ENCODE data around the gene MOXD1.

MOXD1 gene

DNA sequence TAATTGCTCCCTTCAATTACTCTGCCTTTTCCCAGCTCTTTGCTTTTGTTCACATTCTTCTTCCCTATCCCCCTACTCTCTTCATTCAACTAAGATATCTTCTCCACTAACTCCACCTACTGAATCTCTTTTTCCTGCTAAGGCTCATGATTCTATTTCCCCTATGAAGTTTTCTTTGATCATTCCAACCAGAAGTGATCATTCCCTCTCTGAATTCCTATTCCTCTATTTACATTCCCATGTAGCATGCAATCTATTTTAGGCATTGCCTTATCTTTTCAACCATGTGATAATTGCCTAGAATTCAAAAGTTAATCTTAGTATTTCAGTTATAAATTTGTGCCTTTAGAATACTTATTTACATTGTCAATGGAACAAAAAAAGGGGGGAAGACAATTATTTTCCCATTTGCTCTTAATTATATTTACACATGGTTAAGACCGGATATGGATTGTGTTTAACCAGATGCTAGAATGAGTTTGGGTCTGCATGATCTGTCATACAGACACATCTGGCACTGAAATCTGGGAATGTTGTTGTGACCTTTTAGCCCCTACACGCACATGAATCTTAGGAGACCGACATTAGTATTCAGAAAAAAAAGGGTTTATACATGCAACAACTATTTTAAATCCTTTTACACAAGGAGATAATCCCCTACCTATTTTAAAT lies 20.8 kb downstream of the MOXD1 start:
- no peaks in the 10 kb centered on the region for H3K79me2 ChIP-seq
- H3K9me3 ChIP-seq (ENCODE audit: control insufficient read depth, low read length): no peaks in the 10 kb centered on the region
- H3K9ac ChIP-seq: no peak overlapping the region
- H3K36me3 ChIP-seq (ENCODE audit: control insufficient read depth, insufficient read depth, low read length): no peaks in the 10 kb centered on the region
- H3K4me1 ChIP-seq: no peaks in the 10 kb centered on the region
- no peak overlapping the region for H2AFZ ChIP-seq
- no peak for TF ChIP-seq CTCF (IDR thresholded peaks at IDR 0.05)
- H3K4me3 ChIP-seq (ENCODE audit: low read depth, low read length): no peak overlapping the region
- H3K4me2 ChIP-seq (ENCODE audit: low read length): no peak overlapping the region
- no peak overlapping the region for H3K27ac ChIP-seq
- no peaks in the 10 kb centered on the region for H3K27me3 ChIP-seq (ENCODE audit: control insufficient read depth, insufficient read depth, low read length)

- Histone ChIP-seq H3K9me3 (ENCODE audit: control insufficient read depth, low read length) (no peaks in the 10 kb centered on the region), H2AFZ (no peak overlapping the region), H3K9ac (no peak overlapping the region), H3K4me3 (ENCODE audit: low read depth, low read length) (no peak overlapping the region), H3K4me2 (ENCODE audit: low read length) (no peak overlapping the region), H3K79me2 (no peaks in the 10 kb centered on the region), H3K4me1 (no peaks in the 10 kb centered on the region), H3K27me3 (ENCODE audit: control insufficient read depth, insufficient read depth, low read length) (no peaks in the 10 kb centered on the region), H3K36me3 (ENCODE audit: control insufficient read depth, insufficient read depth, low read length) (no peaks in the 10 kb centered on the region), H3K27ac (no peak overlapping the region)
- no peak for TF ChIP-seq CTCF (IDR thresholded peaks at IDR 0.05)
These were observed 31.7 kb downstream of the MOXD1 start for GRCh38 chr6:132369526-132369925.

DNA sequence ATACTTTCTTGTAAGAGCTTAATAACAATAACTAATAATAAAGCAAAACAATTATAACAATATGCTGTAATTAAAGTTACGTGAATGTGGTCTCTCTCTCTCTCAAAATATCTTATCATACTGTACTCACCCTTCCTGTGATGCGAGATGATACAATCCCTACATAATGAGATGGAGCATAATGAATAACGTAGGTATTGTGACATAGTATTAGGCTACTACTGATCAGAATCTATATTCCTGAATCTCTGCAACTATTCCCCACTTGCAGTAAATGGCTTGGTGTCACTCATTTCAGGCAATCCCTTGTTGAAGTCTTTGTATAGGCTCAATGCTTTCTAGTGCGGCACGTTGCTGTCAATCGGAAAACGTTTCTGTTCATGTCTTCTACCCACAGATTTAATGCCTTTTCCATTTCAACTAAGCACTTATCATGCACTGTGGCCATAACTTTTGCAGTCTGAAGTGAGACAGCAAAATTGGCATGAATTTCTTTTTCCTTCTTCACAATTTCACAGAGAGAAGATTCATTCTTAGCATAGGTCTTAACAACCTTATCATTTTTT lies 32.3 kb downstream of the MOXD1 start:
- Histone ChIP-seq H3K4me3 (ENCODE audit: low read depth, low read length) (no peak overlapping the region), H3K4me2 (ENCODE audit: low read length) (no peak overlapping the region), H2AFZ (no peak overlapping the region), H3K9ac (no peak overlapping the region), H3K27ac (no peak overlapping the region), H3K36me3 (ENCODE audit: control insufficient read depth, insufficient read depth, low read length) (no peaks in the 10 kb centered on the region), H3K79me2 (no peaks in the 10 kb centered on the region), H3K9me3 (ENCODE audit: control insufficient read depth, low read length) (no peaks in the 10 kb centered on the region), H3K4me1 (no peaks in the 10 kb centered on the region), H3K27me3 (ENCODE audit: control insufficient read depth, insufficient read depth, low read length) (no peaks in the 10 kb centered on the region)
- TF ChIP-seq CTCF (IDR thresholded peaks at IDR 0.05): no peak

- TF ChIP-seq CTCF (IDR thresholded peaks at IDR 0.05): no peak
- H3K4me2 ChIP-seq (ENCODE audit: low read length): no peak overlapping the region
- no peaks in the 10 kb centered on the region for H3K9me3 ChIP-seq (ENCODE audit: control insufficient read depth, low read length)
- no peaks in the 10 kb centered on the region for H3K4me1 ChIP-seq
- H3K79me2 ChIP-seq: no peaks in the 10 kb centered on the region
- no peak overlapping the region for H2AFZ ChIP-seq
- H3K36me3 ChIP-seq (ENCODE audit: control insufficient read depth, insufficient read depth, low read length): no peaks in the 10 kb centered on the region
- H3K27ac ChIP-seq: no peak overlapping the region
- H3K4me3 ChIP-seq (ENCODE audit: low read depth, low read length): no peak overlapping the region
- H3K9ac ChIP-seq: no peak overlapping the region
- H3K27me3 ChIP-seq (ENCODE audit: control insufficient read depth, insufficient read depth, low read length): no peaks in the 10 kb centered on the region
These were observed 35.9 kb downstream of the MOXD1 start for GRCh38 chr6:132365281-132365907.

All from parathyroid adenoma (tissue), 2 donors.